ENCODE results near the gene PRKG1.

DNA sequence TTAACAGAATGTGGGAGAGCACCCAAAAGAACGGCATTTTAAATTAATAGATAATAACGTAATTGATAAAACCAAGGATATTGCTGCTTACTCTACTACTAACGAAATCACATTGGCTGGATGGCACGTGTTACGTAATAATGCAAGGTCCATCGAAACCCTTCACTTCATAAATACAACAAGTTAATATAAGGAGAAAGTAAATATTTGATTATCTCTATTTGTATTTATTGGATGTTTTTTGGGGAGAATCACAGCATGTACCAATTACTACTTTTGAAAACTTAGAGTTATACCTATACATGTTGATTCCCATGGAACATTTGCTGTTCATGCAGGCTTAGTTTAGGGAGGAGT lies 1.6 kb downstream of the PRKG1 start:
- no peak for TF ChIP-seq EZH2 (IDR thresholded peaks at IDR 0.05; ENCODE audit: borderline replicate concordance, low read depth, low read length, severe bottlenecking)
- TF ChIP-seq, protein P1, sequence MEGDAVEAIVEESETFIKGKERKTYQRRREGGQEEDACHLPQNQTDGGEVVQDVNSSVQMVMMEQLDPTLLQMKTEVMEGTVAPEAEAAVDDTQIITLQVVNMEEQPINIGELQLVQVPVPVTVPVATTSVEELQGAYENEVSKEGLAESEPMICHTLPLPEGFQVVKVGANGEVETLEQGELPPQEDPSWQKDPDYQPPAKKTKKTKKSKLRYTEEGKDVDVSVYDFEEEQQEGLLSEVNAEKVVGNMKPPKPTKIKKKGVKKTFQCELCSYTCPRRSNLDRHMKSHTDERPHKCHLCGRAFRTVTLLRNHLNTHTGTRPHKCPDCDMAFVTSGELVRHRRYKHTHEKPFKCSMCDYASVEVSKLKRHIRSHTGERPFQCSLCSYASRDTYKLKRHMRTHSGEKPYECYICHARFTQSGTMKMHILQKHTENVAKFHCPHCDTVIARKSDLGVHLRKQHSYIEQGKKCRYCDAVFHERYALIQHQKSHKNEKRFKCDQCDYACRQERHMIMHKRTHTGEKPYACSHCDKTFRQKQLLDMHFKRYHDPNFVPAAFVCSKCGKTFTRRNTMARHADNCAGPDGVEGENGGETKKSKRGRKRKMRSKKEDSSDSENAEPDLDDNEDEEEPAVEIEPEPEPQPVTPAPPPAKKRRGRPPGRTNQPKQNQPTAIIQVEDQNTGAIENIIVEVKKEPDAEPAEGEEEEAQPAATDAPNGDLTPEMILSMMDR (IDR thresholded peaks at IDR 0.05; ENCODE audit: borderline replicate concordance, extremely low read depth, low read length, poor library complexity, severe bottlenecking): no peak
